DOHH2 (cell line): ENCODE data around the gene CDHR2.

Experiments
- CTCF ChIP-seq: fragments of 200-600 bp; sonication (generic); IDR thresholded peaks from one replicate; pipeline ENCODE4 v1.5.1; 2014; ENCODE audit warnings: antibody characterized with exemption, mild to moderate bottlenecking, low read depth, low read length; ENCODE audit not compliant: poor library complexity, severe bottlenecking
- EZH2phosphoT487 ChIP-seq: fragments of 200-600 bp; sonication (generic); IDR thresholded peaks from 2 replicates; pipeline ENCODE4 v1.6.1; 2017; ENCODE audit warnings: borderline replicate concordance, mild to moderate bottlenecking, antibody characterized with exemption, low read length, moderate library complexity, mixed read lengths

- TF ChIP-seq CTCF, result no peak
- TF ChIP-seq EZH2phosphoT487, result no peak
Observed at GRCh38 chr5:176603091-176603490, 53.9 kb downstream of the CDHR2 start.
